ENCODE data around the gene DNAJC18. TPM values are rescaled to one million over a fixed set of nuclear protein-coding genes. Genes with fewer than 3 reads are reported as not detected.

Gene DNAJC18
- polyA plus RNA-seq, 4 donors: 0.67 to 3.8 (median 3.2) TPM

GRCh38 chr5:139457653-139458306 is 18.5 kb upstream of the DNAJC18 start:
- DNase-seq (no peak), FAIRE-seq (no peak)
- 83 to 87% (median 86%) methylated on average over 5 of the region's 5 CpGs for WGBS, 3 donors

GRCh38 chr5:139457241-139457640 is 17.9 kb upstream of the DNAJC18 start:
- 85 to 98% (median 94%) methylated on average over 5 of the region's 5 CpGs for WGBS, 3 donors
- H3K27ac ChIP-seq (ENCODE audit: low read depth in 1 of 3, low read length in 2 of 3): no peak overlapping the region
- H3K27me3 ChIP-seq (ENCODE audit: control insufficient read depth in 3 of 3, insufficient read depth in 3 of 3, low read length in 3 of 3): no peaks in the 10 kb centered on the region
- no peak for FAIRE-seq
- H3K4me1 ChIP-seq (ENCODE audit: control insufficient read depth in 3 of 3, insufficient read depth in 2 of 3, low read depth in 1 of 3, low read length in 2 of 3): peaks cover 0 to 6% (median 4%) of the 10 kb centered on the region in 3 donors
- H3K4me3 ChIP-seq (ENCODE audit: low read depth in 1 of 3, low read length in 3 of 3): no peak overlapping the region
- no peak for DNase-seq
- H3K9me3 ChIP-seq (ENCODE audit: control insufficient read depth in 2 of 2, insufficient read depth in 1 of 2, low read depth in 1 of 2, low read length in 1 of 2): no peaks in the 10 kb centered on the region
- H3K36me3 ChIP-seq (ENCODE audit: control insufficient read depth in 3 of 3, insufficient read depth in 2 of 3, low read depth in 1 of 3, low read length in 3 of 3): no peaks in the 10 kb centered on the region

More at GRCh38 chr5:139457653-139458306, 18.5 kb upstream of the DNAJC18 start:
- H3K4me1 ChIP-seq (ENCODE audit: control insufficient read depth in 3 of 3, insufficient read depth in 2 of 3, low read depth in 1 of 3, low read length in 2 of 3): peaks cover 0 to 6% (median 4%) of the 10 kb centered on the region in 3 donors
- no peak overlapping the region for H3K4me3 ChIP-seq (ENCODE audit: low read depth in 1 of 3, low read length in 3 of 3)
- H3K36me3 ChIP-seq (ENCODE audit: control insufficient read depth in 3 of 3, insufficient read depth in 2 of 3, low read depth in 1 of 3, low read length in 3 of 3): no peaks in the 10 kb centered on the region
- no peaks in the 10 kb centered on the region for H3K9me3 ChIP-seq (ENCODE audit: control insufficient read depth in 2 of 2, insufficient read depth in 1 of 2, low read depth in 1 of 2, low read length in 1 of 2)
- no peaks in the 10 kb centered on the region for H3K27me3 ChIP-seq (ENCODE audit: control insufficient read depth in 3 of 3, insufficient read depth in 3 of 3, low read length in 3 of 3)
- H3K27ac ChIP-seq (ENCODE audit: low read depth in 1 of 3, low read length in 2 of 3): peak overlapping the region in 1 of 3 donors; percentile 6

GRCh38 chr5:139456776-139457175 is 17.5 kb upstream of the DNAJC18 start:
- FAIRE-seq (no peak), DNase-seq (no peak)
- Histone ChIP-seq H3K4me3 (ENCODE audit: low read depth in 1 of 3, low read length in 3 of 3) (no peak overlapping the region), H3K27me3 (ENCODE audit: control insufficient read depth in 3 of 3, insufficient read depth in 3 of 3, low read length in 3 of 3) (no peaks in the 10 kb centered on the region), H3K36me3 (ENCODE audit: control insufficient read depth in 3 of 3, insufficient read depth in 2 of 3, low read depth in 1 of 3, low read length in 3 of 3) (no peaks in the 10 kb centered on the region), H3K9me3 (ENCODE audit: control insufficient read depth in 2 of 2, insufficient read depth in 1 of 2, low read depth in 1 of 2, low read length in 1 of 2) (no peaks in the 10 kb centered on the region), H3K27ac (ENCODE audit: low read depth in 1 of 3, low read length in 2 of 3) (no peak overlapping the region), H3K4me1 (ENCODE audit: control insufficient read depth in 3 of 3, insufficient read depth in 2 of 3, low read depth in 1 of 3, low read length in 2 of 3) (peaks cover 0 to 6% (median 4%) of the 10 kb centered on the region in 3 donors)
- WGBS, 3 donors: 92 to 95% (median 93%) methylated on average over 12 of the region's 12 CpGs

GRCh38 chr5:139454568-139455290 is 15.4 kb upstream of the DNAJC18 start:
- H3K36me3 ChIP-seq (ENCODE audit: control insufficient read depth in 3 of 3, insufficient read depth in 2 of 3, low read depth in 1 of 3, low read length in 3 of 3): no peaks in the 10 kb centered on the region
- peaks cover 0 to 6% (median 4%) of the 10 kb centered on the region in 3 donors for H3K4me1 ChIP-seq (ENCODE audit: control insufficient read depth in 3 of 3, insufficient read depth in 2 of 3, low read depth in 1 of 3, low read length in 2 of 3)
- H3K27me3 ChIP-seq (ENCODE audit: control insufficient read depth in 3 of 3, insufficient read depth in 3 of 3, low read length in 3 of 3): no peaks in the 10 kb centered on the region
- WGBS, 3 donors: 78 to 80% (median 80%) methylated on average over 11 of the region's 11 CpGs
- no peak overlapping the region for H3K4me3 ChIP-seq (ENCODE audit: low read depth in 1 of 3, low read length in 3 of 3)
- no peaks in the 10 kb centered on the region for H3K9me3 ChIP-seq (ENCODE audit: control insufficient read depth in 2 of 2, insufficient read depth in 1 of 2, low read depth in 1 of 2, low read length in 1 of 2)
- DNase-seq (no peak), FAIRE-seq (no peak)
- no peak overlapping the region for H3K27ac ChIP-seq (ENCODE audit: low read depth in 1 of 3, low read length in 2 of 3)

- Histone ChIP-seq H3K27me3 (ENCODE audit: control insufficient read depth in 3 of 3, insufficient read depth in 3 of 3, low read length in 3 of 3) (no peaks in the 10 kb centered on the region), H3K9me3 (ENCODE audit: control insufficient read depth in 2 of 2, insufficient read depth in 1 of 2, low read depth in 1 of 2, low read length in 1 of 2) (no peaks in the 10 kb centered on the region), H3K4me1 (ENCODE audit: control insufficient read depth in 3 of 3, insufficient read depth in 2 of 3, low read depth in 1 of 3, low read length in 2 of 3) (no peaks in the 10 kb centered on the region), H3K27ac (ENCODE audit: low read depth in 1 of 3, low read length in 2 of 3) (peak overlapping the region in 1 of 3 donors; percentile 11), H3K4me3 (ENCODE audit: low read depth in 1 of 3, low read length in 3 of 3) (no peak overlapping the region), H3K36me3 (ENCODE audit: control insufficient read depth in 3 of 3, insufficient read depth in 2 of 3, low read depth in 1 of 3, low read length in 3 of 3) (no peaks in the 10 kb centered on the region)
- 70 to 80% (median 71%) methylated on average over 3 of the region's 3 CpGs for WGBS, 3 donors
- FAIRE-seq (no peak), DNase-seq (no peak)
These were observed 14.6 kb upstream of the DNAJC18 start for GRCh38 chr5:139453683-139454567.

GRCh38 chr5:139451878-139452660 is 12.7 kb upstream of the DNAJC18 start:
- H3K4me3 ChIP-seq (ENCODE audit: low read depth in 1 of 3, low read length in 3 of 3): no peak overlapping the region
- 68 to 84% (median 79%) methylated on average over 3 of the region's 3 CpGs for WGBS, 3 donors
- H3K27me3 ChIP-seq (ENCODE audit: control insufficient read depth in 3 of 3, insufficient read depth in 3 of 3, low read length in 3 of 3): no peaks in the 10 kb centered on the region
- H3K4me1 ChIP-seq (ENCODE audit: control insufficient read depth in 3 of 3, insufficient read depth in 2 of 3, low read depth in 1 of 3, low read length in 2 of 3): no peaks in the 10 kb centered on the region
- DNase-seq (no peak), FAIRE-seq (no peak)
- no peak overlapping the region for H3K27ac ChIP-seq (ENCODE audit: low read depth in 1 of 3, low read length in 2 of 3)
- no peaks in the 10 kb centered on the region for H3K9me3 ChIP-seq (ENCODE audit: control insufficient read depth in 2 of 2, insufficient read depth in 1 of 2, low read depth in 1 of 2, low read length in 1 of 2)
- H3K36me3 ChIP-seq (ENCODE audit: control insufficient read depth in 3 of 3, insufficient read depth in 2 of 3, low read depth in 1 of 3, low read length in 3 of 3): no peaks in the 10 kb centered on the region

GRCh38 chr5:139451176-139451575 is 11.9 kb upstream of the DNAJC18 start:
- 76 to 98% (median 87%) methylated on average over 2 of the region's 2 CpGs for WGBS, 3 donors
- DNase-seq (no peak), FAIRE-seq (no peak)
- no peaks in the 10 kb centered on the region for H3K36me3 ChIP-seq (ENCODE audit: control insufficient read depth in 3 of 3, insufficient read depth in 2 of 3, low read depth in 1 of 3, low read length in 3 of 3)
- H3K27me3 ChIP-seq (ENCODE audit: control insufficient read depth in 3 of 3, insufficient read depth in 3 of 3, low read length in 3 of 3): no peaks in the 10 kb centered on the region
- no peak overlapping the region for H3K27ac ChIP-seq (ENCODE audit: low read depth in 1 of 3, low read length in 2 of 3)
- H3K9me3 ChIP-seq (ENCODE audit: control insufficient read depth in 2 of 2, insufficient read depth in 1 of 2, low read depth in 1 of 2, low read length in 1 of 2): no peaks in the 10 kb centered on the region
- no peaks in the 10 kb centered on the region for H3K4me1 ChIP-seq (ENCODE audit: control insufficient read depth in 3 of 3, insufficient read depth in 2 of 3, low read depth in 1 of 3, low read length in 2 of 3)
- no peak overlapping the region for H3K4me3 ChIP-seq (ENCODE audit: low read depth in 1 of 3, low read length in 3 of 3)
